Left forelimb (tissue), 1 donor: ENCODE measurements around the gene IRAK1.
"Not testable (repeated sequence)": the region's sequence is repeated elsewhere in the genome, so short reads cannot be mapped to it uniquely, and the experiment has no call there.

Source experiments
- DNase-seq: peaks from one replicate; pipeline ENCODE4 v3.0.0-alpha.2; 2018; ENCODE audit warnings: low spot score

The IRAK1 gene

GRCh38 chrX:153993978-153994377 lies 25.7 kb downstream of the IRAK1 start:
- DNase-seq: no peak

GRCh38 chrX:153993079-153993478 lies 26.6 kb downstream of the IRAK1 start:
- no peak for DNase-seq

DNA sequence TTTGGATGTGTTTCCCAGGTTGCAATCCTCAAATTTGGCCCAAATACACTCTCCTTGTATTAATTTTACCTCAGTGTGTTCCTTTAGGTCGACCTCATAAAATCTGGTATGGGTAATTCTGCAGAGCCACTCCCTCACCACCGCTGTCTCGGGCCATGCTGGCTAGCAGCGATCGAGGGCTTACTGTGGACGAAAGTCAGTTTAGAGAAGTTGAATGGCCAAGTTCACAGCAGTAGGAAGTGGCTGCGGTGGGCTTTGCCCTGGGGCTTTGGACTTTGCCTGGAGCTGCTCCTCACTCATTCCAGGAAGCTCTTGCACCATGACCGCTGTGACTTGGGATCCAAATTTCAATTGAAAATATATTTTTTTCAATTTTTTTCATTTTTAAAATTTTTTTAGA lies 27.5 kb downstream of the IRAK1 start:
- DNase-seq: no peak

DNA sequence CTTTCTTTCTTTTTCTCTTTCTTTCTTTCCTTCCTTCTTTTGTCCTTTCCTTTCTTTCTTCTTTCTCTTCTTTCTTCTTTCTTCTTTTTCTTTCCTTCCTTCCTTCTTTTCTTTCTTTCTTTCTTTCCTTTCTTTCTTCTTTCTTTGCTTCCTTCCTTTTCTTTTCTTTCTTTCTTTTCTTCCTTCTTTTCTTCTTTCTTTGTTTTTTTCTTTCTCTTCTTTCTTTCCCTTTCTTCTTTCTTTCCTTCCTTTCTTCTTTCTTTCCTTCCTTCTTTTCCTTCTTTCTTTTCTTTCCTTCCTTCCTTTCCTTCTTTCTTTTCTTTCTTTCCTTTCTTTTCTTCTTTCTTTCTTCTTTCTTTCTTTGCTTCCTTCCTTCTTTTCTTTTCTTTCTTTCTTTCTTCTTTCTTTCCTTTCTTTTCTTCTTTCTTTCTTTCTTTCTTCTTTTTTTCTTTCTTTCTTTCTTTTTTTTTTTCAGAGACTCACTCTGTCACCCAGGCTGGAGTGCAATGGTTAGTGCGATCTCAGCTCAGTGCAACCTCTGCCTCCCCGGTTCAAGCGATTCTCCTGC lies 28.6 kb downstream of the IRAK1 start:
- no peak for DNase-seq

- DNase-seq: no peak
These were observed 29.6 kb downstream of the IRAK1 start for GRCh38 chrX:153989973-153990655.

DNA sequence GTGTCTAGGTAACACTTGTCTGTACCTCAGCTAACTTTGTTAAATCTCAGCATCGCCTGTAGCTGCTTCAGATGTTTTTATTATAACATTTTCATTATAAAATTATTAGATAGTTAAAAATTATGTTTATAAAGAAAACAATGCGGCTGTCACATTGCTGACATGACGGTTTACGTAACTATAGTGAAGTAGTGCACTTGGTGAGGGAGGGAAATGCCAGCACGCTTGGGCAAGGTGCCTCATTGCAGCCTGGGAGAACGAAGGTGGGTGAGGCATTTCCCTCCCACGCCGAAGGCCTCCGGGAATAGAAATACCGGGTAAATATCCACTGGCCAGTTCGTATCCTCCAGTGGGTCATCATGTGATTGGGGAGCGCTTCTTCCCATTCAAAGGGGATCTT lies 31.2 kb downstream of the IRAK1 start:
- no peak for DNase-seq

DNA sequence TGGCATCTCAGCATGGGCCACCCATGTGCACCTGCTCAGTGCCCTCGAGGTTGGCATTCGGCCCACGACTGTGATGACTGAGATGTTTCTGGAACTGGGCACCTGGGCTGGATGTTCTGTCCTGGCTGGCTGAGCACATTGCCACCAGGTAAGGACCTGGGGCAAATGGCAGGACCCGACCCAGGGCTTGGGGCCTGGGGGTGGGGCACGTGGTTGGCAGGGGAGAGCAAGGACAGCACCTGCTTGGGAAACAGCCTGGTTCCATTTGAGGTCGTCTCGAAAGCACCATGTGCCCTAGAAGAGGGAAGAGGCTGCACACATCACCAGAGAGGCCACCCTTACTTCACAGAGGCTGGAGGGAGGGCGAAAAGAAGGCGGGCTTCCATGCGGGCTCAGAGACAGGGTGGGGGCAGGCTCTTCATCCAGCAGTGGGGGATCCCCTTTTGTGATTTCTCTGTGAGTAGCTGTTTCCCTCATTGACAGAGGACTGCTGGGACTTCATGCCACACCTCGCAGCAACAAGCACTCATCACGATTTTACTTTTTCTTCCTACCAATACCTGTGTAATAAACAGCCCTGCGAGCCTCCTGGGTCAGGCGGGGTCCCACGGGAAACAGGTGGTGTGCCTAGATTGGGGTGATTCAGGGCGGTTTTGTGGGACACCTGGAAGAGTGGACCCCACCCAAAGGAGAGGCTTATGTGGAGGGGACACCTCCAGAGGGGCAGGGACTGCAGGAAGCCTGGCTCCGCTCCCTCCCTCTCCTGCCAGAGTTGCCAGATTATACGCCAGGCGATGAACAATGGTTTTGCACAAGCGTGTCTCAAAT lies 35.1 kb downstream of the IRAK1 start:
- no peak for DNase-seq

GRCh38 chrX:153983321-153983801 lies 36.3 kb downstream of the IRAK1 start:
- DNase-seq: no peak

- DNase-seq: no peak
These were observed 37.8 kb downstream of the IRAK1 start for GRCh38 chrX:153981771-153982533.

GRCh38 chrX:153981231-153981630 lies 38.5 kb downstream of the IRAK1 start:
- no peak for DNase-seq

DNA sequence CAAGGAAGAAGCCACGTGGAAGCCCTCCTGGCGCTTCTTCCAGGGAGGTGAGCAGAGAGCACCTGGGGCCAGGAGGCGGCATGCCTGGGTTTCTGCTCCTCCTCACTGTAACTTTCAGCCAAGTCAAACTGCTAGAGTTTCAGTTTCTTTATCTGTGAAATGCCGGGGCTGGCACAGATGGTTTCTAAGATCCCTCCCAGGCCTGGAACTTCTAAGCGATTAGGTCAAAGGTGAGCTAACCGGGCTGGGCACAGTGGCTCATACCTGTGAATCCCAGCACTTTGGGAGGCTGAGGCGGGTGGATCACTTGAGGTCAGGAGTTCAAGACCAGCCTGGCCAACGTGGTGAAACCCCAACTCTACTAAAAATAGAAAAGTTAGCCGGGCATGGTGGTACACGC lies 39.3 kb downstream of the IRAK1 start:
- DNase-seq: not testable (repeated sequence)

DNA sequence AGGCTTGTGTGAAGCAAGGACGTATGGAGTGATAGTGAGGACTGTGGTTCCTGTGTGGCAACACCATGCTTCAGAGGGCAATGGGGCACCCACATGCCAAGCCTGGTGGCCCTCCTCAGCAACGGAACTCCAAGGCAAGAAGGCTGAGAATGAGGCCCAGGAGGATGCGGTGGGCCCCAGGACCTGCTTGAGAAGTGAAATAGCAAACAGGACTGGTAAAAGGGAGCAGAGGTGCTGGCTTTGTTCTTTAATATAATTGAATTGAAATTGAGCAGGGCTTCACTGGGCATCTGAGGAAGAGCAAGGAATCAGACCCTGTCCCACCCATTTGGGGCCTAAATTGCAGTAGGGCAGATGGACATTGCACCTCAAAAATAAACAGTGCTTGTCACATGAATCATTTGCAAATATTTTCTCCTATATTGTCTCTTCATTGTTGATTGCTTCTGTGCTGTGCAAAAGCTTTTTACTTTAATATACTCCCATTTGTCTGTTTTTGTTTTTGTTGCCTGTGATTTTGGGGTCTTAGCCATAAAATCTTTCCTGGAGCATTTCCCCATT lies 44.9 kb downstream of the IRAK1 start:
- no peak for DNase-seq

- no peak for DNase-seq
These were observed 45.5 kb downstream of the IRAK1 start for GRCh38 chrX:153974003-153974725.

DNA sequence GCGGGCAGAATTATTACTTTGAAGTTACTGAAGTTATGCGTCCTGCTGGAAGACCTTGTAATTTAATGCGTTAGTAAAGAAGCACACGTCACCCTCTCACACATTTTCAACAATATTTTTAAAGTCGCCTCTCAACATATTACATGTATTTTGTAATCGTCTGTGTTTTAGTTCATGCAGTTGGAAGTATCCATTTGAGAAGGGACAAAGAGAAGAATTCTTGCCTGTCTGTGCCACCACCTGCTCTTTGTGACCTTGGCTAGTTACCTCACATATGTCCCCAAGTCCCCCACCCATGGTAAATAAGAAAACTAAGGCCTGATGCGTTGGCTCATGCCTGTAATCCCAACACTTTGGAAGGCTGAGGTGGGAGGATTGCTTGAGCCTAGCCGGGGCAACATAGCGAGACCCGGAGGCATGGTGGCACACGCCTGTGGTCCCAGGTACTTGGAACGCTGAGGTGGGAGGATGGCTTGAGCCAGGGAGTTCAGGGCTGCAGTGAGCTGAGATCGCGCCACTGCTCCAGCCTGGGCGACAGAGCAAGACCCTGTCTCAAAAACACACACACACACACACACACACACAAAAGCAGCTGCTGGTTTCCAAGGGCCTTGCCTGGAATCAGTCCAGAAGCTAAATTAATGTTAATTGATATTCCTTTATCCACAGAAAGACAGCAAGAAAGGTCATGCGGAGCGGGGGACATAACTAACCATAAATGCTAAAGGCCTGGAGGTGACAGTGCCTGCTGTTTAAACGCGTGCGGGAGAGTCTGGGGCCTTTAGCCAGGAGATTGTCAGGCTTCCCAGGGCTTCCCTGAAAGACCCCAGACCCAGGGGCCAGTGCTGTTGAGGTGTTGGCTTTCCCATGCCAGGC lies 46.3 kb downstream of the IRAK1 start:
- no peak for DNase-seq

DNA sequence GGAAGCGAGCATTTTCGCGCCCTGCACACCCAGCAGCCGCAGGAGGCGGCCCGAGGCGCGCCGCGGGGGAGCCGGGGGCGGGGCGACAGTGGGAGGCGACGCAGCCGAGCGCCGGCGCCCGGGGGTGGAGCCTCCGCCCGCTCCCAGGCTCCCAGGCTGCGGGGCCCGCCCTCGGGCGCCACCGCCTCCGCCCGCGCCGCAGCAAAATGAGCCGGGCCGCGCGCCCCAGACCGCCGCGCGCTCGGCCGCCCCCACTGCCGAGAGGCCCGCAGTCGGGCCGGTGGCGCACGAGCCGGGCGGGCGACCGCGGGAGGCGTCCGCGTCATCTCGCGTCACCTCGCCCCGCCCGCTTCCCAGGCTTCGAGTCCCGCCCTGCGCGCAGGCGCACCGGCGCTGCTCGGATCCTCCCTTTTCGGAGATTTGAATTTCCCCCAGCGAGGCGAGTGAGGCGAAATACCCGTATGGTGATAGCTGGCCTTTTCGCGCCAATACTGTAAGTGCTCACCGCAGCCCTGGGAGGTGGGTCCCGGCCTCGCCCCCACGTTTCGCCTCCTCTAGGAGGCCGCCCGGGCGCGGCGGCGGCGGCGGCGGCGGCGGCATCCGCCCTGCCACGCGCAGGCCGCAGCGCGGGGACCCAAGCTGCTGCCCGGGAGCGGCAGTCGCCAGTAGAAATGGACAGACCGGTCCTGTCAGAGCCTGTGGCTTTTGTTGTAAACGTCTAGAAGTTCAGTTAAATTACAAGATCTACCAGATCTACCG lies 47.2 kb downstream of the IRAK1 start, which contains the start of gene TMEM187:
Gene TMEM187, plus strand, starts transcription at position 387 of the 759 bp plus-strand sequence. CDS start 9,309 bp downstream, outside the sequence.
- peak; percentile 90 for DNase-seq

GRCh38 chrX:153971450-153972367 lies 48.0 kb downstream of the IRAK1 start, which contains the start of gene HCFC1:
HCFC1 (minus strand) TSS chrX:153971818; CDS start chrX:153970840, 978 bp downstream.
- DNase-seq: peak; percentile 91

GRCh38 chrX:153971124-153971449 lies 48.6 kb downstream of the IRAK1 start:
- peak; percentile 89 for DNase-seq
